MM.1S (cell line): ENCODE measurements around the gene KDELR3.

Experiments
- EZH2 ChIP-seq: fragments of 300-600 bp; sonication (generic); optimal IDR thresholded peaks from 2 replicates; pipeline ENCODE3; 2017; ENCODE audit warnings: low read depth, mild to moderate bottlenecking, antibody characterized with exemption, low read length, mixed read lengths
- EZH2phosphoT487 ChIP-seq: fragments of 300-600 bp; sonication (generic); IDR thresholded peaks from 2 replicates; pipeline ENCODE4 v1.6.1; 2018; ENCODE audit warnings: antibody characterized with exemption, low read length
- TF ChIP-seq, protein P1 (sequence below): fragments of 300-600 bp; sonication (generic); IDR thresholded peaks from 2 replicates; pipeline ENCODE4 v1.5.1; 2016; ENCODE audit warnings: antibody characterized with exemption, low read length, mixed read lengths

GRCh38 chr22:38494498-38494897 lies 26.6 kb downstream of the KDELR3 start:
- TF ChIP-seq EZH2 (no peak), EZH2phosphoT487 (no peak)
- TF ChIP-seq, protein P1, sequence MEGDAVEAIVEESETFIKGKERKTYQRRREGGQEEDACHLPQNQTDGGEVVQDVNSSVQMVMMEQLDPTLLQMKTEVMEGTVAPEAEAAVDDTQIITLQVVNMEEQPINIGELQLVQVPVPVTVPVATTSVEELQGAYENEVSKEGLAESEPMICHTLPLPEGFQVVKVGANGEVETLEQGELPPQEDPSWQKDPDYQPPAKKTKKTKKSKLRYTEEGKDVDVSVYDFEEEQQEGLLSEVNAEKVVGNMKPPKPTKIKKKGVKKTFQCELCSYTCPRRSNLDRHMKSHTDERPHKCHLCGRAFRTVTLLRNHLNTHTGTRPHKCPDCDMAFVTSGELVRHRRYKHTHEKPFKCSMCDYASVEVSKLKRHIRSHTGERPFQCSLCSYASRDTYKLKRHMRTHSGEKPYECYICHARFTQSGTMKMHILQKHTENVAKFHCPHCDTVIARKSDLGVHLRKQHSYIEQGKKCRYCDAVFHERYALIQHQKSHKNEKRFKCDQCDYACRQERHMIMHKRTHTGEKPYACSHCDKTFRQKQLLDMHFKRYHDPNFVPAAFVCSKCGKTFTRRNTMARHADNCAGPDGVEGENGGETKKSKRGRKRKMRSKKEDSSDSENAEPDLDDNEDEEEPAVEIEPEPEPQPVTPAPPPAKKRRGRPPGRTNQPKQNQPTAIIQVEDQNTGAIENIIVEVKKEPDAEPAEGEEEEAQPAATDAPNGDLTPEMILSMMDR = no peak
